Gastroesophageal sphincter (tissue), 3 donors: ENCODE results near the gene CBX6.

ENCODE experiments used
- EP300 ChIP-seq: sonication (generic); formaldehyde crosslinking; IDR thresholded peaks from one replicate; pipeline ENCODE4 v1.6.1; 2017; ENCODE audit warnings: antibody characterized with exemption, mild to moderate bottlenecking
- POLR2A ChIP-seq, 2 donors: fragments of 450-650 bp; IDR thresholded peaks; one replicate each; pipeline ENCODE4 v1.6.1; 2017; ENCODE audit warnings: antibody characterized with exemption in 2 of 2, mild to moderate bottlenecking in 2 of 2, moderate library complexity in 1 of 2
- TF ChIP-seq, protein P1 (sequence below), 4 experiments: fragments of 200-600 bp in 2 of 4; fragments of 450-650 bp in 2 of 4; sonication (generic) in 1 of 4; IDR thresholded peaks; one replicate each; pipeline ENCODE4 v1.5.1; 2017 to 2019; ENCODE audit warnings: antibody characterized with exemption in 4 of 4, mild to moderate bottlenecking in 2 of 4, moderate library complexity in 2 of 4

DNA sequence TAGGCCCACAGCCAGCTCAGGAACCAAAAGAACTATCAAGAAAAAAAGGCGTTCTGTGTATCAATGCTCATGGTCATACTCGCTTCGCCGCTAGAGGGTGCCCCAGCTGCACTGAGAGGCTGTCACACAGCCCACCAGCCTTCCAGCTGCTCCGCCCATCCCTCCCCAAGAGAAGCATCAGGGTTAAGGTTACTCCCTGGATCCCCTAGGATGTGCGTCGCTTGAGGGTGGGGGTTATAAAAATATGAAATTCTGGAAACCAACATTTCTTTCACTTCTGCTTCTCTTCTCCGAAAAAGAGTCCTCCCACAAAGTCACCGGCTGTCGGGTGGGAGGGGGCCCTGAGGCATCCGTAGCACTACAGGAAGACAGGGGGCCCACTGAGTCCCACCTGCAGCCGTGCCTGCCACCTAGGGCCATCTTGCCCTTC lies 1.7 kb downstream of the CBX6 start:
- TF ChIP-seq, protein P1, sequence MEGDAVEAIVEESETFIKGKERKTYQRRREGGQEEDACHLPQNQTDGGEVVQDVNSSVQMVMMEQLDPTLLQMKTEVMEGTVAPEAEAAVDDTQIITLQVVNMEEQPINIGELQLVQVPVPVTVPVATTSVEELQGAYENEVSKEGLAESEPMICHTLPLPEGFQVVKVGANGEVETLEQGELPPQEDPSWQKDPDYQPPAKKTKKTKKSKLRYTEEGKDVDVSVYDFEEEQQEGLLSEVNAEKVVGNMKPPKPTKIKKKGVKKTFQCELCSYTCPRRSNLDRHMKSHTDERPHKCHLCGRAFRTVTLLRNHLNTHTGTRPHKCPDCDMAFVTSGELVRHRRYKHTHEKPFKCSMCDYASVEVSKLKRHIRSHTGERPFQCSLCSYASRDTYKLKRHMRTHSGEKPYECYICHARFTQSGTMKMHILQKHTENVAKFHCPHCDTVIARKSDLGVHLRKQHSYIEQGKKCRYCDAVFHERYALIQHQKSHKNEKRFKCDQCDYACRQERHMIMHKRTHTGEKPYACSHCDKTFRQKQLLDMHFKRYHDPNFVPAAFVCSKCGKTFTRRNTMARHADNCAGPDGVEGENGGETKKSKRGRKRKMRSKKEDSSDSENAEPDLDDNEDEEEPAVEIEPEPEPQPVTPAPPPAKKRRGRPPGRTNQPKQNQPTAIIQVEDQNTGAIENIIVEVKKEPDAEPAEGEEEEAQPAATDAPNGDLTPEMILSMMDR (IDR thresholded peaks at IDR 0.05), result peak; percentile 85 to 94 (median 90)
- TF ChIP-seq POLR2A (IDR thresholded peaks at IDR 0.05), result no peak
- TF ChIP-seq EP300, result no peak
